ENCODE results near the gene GRB7. TPM values are rescaled to one million over a fixed set of nuclear protein-coding genes. Genes with fewer than 3 reads are reported as not detected.

The GRB7 gene
- total and polyA plus RNA-seq, 8 donors = 12.4 to 34.2 (median 28.2) TPM

DNA sequence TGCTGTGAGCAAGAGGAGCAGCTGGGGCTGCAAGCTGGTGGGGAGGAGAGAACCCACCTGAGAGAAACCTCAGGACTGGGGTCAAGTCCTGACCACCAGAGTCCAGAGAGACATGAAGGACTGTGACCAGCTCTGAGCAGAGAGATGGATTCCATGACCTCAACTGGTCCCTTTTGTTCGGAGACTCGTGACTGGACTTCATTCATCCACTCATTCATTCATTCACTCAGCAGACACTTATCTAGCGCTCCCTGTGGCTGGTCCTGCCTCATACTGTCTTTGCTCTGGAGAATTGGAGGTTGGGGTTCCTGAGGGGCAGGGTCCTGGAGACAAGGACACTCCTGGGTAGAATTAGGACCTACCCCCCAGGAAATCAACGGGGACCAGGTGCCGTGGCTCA is 33.8 kb upstream of the GRB7 start:
- Histone ChIP-seq H3K27ac (no peak overlapping the region), H3K9me3 (no peaks in the 10 kb centered on the region), H3K36me3 (peaks cover 0 to 17% of the 10 kb centered on the region in 2 donors), H3K27me3 (peaks cover 0 to 32% of the 10 kb centered on the region in 2 donors), H3K4me3 (no peak overlapping the region), H3K4me1 (peaks cover 19 to 41% of the 10 kb centered on the region in 2 donors)
- TF ChIP-seq, protein P1, sequence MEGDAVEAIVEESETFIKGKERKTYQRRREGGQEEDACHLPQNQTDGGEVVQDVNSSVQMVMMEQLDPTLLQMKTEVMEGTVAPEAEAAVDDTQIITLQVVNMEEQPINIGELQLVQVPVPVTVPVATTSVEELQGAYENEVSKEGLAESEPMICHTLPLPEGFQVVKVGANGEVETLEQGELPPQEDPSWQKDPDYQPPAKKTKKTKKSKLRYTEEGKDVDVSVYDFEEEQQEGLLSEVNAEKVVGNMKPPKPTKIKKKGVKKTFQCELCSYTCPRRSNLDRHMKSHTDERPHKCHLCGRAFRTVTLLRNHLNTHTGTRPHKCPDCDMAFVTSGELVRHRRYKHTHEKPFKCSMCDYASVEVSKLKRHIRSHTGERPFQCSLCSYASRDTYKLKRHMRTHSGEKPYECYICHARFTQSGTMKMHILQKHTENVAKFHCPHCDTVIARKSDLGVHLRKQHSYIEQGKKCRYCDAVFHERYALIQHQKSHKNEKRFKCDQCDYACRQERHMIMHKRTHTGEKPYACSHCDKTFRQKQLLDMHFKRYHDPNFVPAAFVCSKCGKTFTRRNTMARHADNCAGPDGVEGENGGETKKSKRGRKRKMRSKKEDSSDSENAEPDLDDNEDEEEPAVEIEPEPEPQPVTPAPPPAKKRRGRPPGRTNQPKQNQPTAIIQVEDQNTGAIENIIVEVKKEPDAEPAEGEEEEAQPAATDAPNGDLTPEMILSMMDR (IDR thresholded peaks at IDR 0.05) = no peak
- intact Hi-C loops (cut with DNase I) = no loop called here
- DNase-seq (no peak), ATAC-seq (no peak)

DNA sequence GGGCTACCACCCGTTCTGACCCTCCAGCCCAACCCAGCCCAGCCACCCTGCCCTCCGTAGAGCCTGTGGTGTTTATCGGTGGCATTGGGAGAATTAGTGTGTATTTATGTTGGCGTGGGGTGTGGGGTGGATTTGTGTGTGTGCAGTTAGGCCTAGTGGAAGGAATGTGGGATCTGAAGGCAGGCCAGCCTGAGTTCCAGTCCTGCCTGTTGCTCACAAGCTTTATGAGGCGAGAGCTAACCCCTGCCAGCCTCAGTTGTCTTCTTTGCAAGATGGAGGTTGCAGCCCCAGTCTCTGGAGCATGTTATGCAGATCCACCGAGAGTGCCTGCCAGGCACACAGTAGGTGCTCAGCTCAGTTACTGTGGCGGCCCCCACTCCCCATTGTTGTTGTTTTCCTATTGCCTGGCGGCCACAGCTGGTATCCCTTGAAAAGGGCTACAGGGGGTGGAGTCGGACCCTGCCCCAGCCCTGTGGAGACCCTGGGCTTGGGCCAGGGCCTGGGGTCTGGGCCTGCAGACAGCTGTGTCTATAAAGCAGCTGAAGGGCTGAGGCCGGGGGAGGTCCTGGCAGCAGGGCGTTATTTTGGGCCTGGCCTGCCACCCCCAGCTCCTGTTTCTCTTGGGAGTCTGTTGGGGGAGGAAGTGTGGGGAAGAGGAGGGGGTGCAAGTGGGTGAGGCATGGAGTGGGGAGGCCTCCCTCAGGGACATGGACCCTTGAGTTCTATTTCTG is 32.8 kb upstream of the GRB7 start:
- Histone ChIP-seq H3K4me1 (peaks cover 19 to 33% of the 10 kb centered on the region in 2 donors), H3K4me3 (no peak overlapping the region), H3K9me3 (no peaks in the 10 kb centered on the region), H3K36me3 (peaks cover 0 to 28% of the 10 kb centered on the region in 2 donors), H3K27me3 (peaks cover 0 to 21% of the 10 kb centered on the region in 2 donors), H3K27ac (peak overlapping the region; percentile 59 to 66)
- DNase-seq (peak in 3 of 4 donors; percentile 28 to 60 (median 46)), ATAC-seq (peak; percentile 31)
- TF ChIP-seq, protein P1 (IDR thresholded peaks at IDR 0.05) = peak; percentile 17 to 24
- intact Hi-C loops (cut with DNase I) = no loop called here

DNA sequence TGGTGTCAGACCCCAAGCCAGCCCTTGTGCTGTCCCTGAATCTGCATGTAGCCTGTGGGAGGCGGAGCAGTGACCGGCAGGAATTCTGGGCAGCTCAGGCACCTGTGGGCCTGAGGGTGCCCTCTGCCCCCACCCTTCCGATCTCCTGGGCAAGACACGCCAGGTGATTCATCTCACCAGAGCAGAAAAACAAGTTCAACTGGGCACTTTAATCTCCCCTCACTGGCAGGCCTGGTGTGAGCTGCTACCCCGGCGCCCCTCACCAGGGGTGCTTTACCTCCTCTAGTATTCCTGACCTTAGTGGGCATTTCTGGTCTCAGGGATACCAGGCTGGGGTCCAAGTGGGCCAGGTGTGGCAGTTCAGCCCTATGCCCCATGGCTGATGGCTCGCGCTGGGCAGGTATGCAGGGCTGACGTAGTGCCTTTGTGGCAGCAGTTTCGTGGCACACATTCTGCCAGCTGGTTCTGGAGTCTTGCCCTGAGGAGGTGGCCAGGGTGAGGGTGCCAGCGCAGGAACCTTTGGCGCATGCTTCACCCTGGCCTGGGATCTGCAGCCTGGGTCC is 31.9 kb upstream of the GRB7 start:
- H3K27me3 ChIP-seq = peaks cover 0 to 12% of the 10 kb centered on the region in 2 donors
- intact Hi-C loops (cut with DNase I) = no loop called here
- TF ChIP-seq, protein P1 (IDR thresholded peaks at IDR 0.05) = no peak
- ATAC-seq (peak; percentile 80), DNase-seq (peak in 3 of 4 donors; percentile 81 to 84 (median 84))
- H3K36me3 ChIP-seq = peaks cover 0 to 37% of the 10 kb centered on the region in 2 donors
- H3K9me3 ChIP-seq = no peaks in the 10 kb centered on the region
- peak overlapping the region; percentile 66 for H3K27ac ChIP-seq
- H3K4me3 ChIP-seq = no peak overlapping the region
- H3K4me1 ChIP-seq = peaks cover 19 to 33% of the 10 kb centered on the region in 2 donors

DNA sequence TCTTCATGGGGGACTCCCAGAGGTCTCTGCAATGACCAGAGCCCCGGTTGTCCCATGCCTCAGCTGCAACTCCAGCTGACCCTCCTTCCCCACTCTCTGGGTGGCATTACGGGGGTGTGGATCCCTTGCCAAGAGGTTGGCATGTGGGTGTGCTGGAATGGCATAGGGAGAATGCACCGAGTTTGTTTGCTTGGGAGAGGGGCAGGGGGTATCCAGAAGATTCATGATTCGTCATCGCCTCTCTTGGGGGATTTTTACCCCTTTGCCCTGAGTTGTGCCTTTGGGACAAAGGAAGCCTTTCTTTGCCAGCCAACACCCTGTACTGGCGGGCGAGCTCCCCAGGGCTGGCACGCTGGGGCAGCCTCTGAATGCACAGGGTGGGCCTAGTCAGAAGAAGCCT is 31.4 kb upstream of the GRB7 start:
- Histone ChIP-seq H3K4me3 (no peak overlapping the region), H3K27ac (peak overlapping the region; percentile 66), H3K4me1 (peaks cover 16 to 29% of the 10 kb centered on the region in 2 donors), H3K27me3 (peaks cover 0 to 7% of the 10 kb centered on the region in 2 donors), H3K36me3 (peaks cover 0 to 42% of the 10 kb centered on the region in 2 donors), H3K9me3 (no peaks in the 10 kb centered on the region)
- no peak for ATAC-seq
- TF ChIP-seq, protein P1 (IDR thresholded peaks at IDR 0.05) = no peak
- intact Hi-C loops (cut with DNase I) = no loop called here
- peak in 1 of 4 donors; percentile 29 for DNase-seq

DNA sequence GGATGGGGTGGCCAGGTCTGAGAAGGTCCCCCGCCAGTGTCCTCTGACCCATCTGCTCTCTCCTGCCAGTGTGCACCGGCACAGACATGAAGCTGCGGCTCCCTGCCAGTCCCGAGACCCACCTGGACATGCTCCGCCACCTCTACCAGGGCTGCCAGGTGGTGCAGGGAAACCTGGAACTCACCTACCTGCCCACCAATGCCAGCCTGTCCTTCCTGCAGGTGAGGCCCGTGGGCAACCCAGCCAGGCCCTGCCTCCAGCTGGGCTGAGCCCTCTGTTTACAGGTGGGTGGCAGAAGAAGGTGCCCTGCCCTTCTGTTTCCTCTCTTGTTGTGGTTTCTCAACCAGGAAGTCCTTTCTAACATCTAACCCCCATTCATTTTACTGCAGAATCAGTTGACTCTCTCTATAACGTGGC is 30.8 kb upstream of the GRB7 start:
- ATAC-seq = no peak
- Histone ChIP-seq H3K36me3 (peaks cover 0 to 46% of the 10 kb centered on the region in 2 donors), H3K4me3 (no peak overlapping the region), H3K9me3 (no peaks in the 10 kb centered on the region), H3K4me1 (peaks cover 11 to 26% of the 10 kb centered on the region in 2 donors), H3K27ac (peak overlapping the region in 1 of 2 donors; percentile 66), H3K27me3 (peaks cover 0 to 2% of the 10 kb centered on the region in 2 donors)
- TF ChIP-seq, protein P1 (IDR thresholded peaks at IDR 0.05) = no peak
- intact Hi-C loops (cut with DNase I) = no loop called here
- peak in 1 of 4 donors; percentile 64 for DNase-seq
